GM21825 (cell line): Measurements from ENCODE around the gene ZBTB40.

ENCODE experiments used
- ATAC-seq: cut with Tn5 transposase; IDR thresholded peaks from one replicate; pipeline ENCODE4 v1.9.1; 2021; ENCODE audit warnings: mild to moderate bottlenecking, moderate library complexity; ENCODE audit not compliant: unreplicated experiment

ZBTB40 gene

DNA sequence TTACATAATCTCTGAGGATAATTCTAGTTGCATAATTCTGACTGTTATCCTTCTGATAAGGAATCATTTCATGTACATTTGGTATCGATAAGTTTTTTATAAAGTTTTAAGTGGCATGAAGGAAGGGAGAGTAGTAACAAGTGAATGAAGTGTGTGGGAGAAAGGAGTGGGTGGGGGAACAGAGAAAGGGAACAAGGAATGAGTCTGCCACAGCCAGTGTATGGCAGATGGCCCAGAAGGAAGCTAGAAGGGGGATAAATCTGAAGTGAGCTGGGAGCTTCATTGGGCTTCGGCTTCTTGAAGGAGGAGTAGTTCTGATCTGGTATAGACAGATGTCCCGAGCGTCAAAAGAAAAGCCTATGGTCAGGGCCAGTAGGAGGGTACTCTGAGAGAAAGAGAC, 18.6 kb downstream of the ZBTB40 start:
- no peak for ATAC-seq

GRCh38 chr1:22471078-22471477, 19.4 kb downstream of the ZBTB40 start:
- ATAC-seq: no peak

DNA sequence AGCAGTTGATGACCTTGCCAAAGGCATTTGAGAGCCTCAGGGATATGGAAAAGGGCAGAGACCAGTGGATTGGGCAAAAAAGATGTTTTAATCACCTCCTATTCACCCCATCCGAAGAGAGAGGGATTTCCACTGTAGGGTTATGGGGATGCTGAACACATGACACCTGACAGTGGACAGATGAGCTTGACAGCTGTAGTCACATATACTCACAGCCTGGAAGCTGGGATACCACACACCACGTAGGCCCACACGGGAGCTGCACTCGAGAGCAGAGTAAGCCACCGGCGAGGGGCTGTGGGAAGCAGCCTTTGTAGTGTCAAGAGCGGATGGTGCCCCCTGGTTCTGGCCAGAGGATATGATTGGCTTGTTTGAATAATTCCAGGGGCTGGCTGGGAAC, 20.0 kb downstream of the ZBTB40 start:
- no peak for ATAC-seq

DNA sequence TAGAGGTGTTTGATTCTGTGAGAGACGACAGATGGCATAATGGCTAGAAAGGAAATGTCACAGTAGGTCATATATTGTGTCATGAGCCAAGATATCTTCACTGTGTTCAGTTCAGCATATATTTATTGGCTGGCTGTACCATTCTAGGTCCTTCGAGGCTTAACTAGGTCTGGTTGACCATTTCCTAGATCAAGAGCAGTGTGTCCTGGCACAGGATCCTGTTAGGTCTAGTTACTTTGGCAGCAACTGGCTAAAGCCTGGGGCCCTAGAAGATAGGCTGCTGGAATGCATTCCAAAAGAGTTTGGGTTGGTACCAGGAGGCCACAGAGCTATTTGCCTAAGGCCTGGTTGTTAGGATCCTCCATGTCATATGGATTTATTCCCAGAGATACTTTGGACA, 20.9 kb downstream of the ZBTB40 start:
- ATAC-seq: no peak

GRCh38 chr1:22473952-22474351, 22.3 kb downstream of the ZBTB40 start:
- no peak for ATAC-seq

DNA sequence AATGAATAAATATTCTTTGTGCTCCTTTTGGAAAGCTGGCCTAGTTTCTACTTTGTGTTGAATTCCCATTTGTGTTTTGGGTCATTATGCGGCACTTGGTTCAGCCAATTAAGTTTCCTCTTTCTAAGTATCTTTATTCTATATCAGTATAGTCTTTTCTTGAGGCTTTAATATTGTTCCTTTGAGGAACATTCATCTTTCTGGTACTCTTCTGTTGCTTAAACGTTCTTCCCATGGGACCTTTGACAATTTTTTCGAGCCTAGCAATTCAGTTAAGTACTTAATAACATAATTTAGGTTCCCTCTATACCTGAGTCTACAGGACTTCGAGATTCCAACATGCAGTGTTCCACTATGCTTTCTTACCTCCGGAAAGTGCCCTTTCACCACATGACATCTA, 24.9 kb downstream of the ZBTB40 start:
- no peak for ATAC-seq

GRCh38 chr1:22483121-22483520, 31.5 kb downstream of the ZBTB40 start:
- no peak for ATAC-seq

DNA sequence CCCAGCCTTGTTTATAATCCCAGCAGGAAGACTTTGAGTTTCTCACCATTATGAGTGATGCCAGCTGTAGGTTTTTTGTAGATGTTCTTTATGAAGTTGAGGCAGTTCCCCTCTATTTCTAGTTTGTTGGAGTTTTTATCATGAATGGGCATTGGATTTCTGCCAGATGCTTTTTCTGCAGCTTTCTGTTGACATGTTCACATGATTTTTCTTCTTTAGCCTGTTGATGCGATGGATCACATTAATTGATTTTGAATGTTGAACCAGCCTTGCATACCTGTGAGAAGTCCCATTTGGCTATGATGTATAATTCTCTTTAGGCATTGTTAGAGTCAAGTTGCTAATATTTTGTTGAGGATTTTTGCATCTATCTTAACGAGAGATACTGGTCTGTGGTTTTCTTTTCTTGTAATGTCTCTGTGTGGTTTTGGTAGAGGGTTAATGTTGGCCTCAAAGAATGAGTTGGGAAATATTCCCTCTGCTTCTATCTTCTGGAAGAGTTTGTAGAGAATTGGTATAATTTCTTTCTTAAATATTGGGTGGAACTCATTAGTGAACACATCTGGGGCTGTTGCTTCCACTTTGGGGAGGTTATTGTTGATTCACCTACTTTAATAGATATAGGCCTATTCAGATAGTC, 33.2 kb downstream of the ZBTB40 start:
- ATAC-seq: no peak

GRCh38 chr1:22485431-22485830, 33.8 kb downstream of the ZBTB40 start:
- no peak for ATAC-seq

- ATAC-seq: no peak
These were observed 36.1 kb downstream of the ZBTB40 start for GRCh38 chr1:22487781-22488180.

DNA sequence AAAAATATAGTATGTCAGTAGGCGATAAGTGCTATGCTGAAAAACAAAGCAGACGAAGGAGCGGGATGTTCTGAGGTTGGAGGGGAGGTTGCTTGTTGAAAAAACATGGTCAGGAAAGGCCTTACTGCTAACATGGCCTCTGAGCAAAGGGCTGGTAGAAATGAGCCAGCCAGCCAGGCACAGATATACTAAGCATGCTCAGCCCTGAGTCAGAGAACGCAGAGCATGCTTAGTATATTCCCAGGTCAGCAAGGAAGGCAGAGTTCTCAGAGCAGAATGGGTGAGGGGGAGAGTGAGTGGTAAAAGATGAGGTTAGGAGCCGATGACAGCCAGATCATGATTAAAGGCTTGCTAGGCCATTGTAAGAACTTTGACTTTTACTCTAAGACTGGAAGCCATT, 36.7 kb downstream of the ZBTB40 start:
- ATAC-seq: no peak

DNA sequence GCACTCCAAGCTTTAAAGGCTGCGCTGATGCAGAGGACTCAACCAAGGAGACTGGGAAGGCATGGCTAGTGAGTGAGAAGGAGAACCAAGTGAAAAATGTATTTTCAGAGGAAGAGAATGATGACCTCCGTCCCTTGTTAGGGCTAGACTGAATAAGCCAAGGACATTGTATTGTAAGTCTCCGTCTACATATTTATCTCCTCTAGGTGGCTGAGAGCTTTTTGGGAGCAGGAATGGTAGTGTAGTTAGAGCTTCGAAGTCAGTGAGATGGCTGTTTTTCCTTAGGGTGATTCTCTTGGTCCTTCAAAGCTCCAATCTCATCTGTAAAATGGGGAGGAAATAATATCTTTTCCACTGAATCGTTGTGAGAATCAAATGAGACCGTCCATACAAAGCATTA, 37.6 kb downstream of the ZBTB40 start:
- no peak for ATAC-seq

GRCh38 chr1:22489823-22490222, 38.2 kb downstream of the ZBTB40 start:
- no peak for ATAC-seq

DNA sequence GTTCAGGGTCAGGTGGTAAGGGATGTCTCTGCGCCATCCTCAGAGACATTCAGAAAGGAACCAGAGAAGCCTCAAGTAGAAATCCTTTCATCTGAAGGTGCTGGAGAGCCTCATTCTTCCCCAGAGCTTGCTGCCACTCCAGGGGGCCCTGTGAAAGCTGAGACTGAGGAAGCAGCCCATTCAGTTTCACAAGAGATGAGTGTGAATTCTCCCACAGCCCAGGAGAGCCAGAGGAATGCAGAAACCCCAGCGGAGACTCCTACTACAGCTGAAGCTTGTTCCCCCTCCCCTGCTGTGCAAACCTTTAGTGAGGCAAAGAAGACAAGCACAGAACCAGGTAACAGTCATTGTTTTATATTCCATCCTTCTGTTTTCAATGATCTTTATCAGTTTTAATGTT, 38.7 kb downstream of the ZBTB40 start:
- ATAC-seq: no peak

GRCh38 chr1:22491995-22492715, 40.5 kb downstream of the ZBTB40 start:
- no peak for ATAC-seq

GRCh38 chr1:22494144-22494543, 42.5 kb downstream of the ZBTB40 start:
- no peak for ATAC-seq

- no peak for ATAC-seq
These were observed 43.4 kb downstream of the ZBTB40 start for GRCh38 chr1:22494943-22495579.

- ATAC-seq: no peak
These were observed 45.0 kb downstream of the ZBTB40 start for GRCh38 chr1:22496536-22497160.

- ATAC-seq: no peak
These were observed 46.8 kb downstream of the ZBTB40 start for GRCh38 chr1:22498463-22498862.

DNA sequence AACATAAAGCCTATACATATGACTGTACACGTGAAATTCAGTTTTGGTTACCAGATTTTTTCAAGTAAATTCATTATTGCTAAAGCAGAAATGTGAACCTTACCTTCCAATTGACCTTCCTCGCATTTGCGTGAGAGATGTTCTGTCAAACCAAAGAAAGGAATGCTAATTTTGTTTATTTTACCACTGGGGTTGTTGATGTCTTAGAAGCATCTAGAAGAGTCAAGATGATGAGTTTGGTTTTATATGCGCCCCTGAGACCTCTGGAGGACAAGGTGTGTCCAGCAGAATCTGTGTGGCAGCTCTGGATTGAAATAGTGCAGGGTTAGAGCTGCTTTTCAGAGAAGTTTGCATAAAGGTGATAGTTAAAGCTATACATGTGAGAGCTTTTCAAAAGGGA, 48.4 kb downstream of the ZBTB40 start:
- no peak for ATAC-seq

DNA sequence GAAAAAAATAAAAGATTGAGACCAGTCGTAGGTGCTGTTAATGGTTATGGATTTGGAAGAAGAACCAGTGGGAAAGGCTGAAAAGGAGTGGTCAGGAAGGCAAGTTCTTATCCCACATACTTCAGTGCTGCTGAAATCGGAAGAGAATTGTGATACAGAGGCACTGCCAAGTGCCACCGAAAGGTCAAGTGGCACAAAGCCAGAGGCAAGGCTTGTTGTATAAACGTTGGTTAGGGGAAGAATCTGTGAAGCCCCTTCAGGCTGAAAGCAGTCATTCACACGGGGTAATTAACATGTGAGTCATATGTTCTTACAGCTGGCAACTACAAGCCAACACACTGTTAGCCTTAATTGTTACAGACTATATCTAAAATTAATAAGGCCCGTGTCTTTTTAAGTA, 48.8 kb downstream of the ZBTB40 start:
- no peak for ATAC-seq

DNA sequence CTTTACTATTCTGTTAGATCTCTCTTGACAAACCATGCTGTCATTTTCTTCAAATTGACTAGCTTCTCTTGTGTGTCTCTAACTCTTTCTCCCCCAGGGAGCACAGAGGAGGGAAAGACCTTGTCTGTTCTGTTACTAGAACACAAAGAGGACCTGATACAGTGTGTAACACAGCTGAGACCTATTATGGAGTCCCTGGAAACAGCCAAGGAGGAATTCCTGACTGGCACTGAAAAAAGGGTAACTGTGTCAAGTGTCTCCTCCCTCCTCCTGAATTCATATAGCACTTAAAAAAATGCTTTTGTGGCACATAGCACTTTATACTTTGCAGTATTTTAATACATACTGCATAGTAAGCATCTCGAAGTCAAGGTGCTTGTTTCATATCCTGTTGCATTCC, 50.6 kb downstream of the ZBTB40 start:
- no peak for ATAC-seq
